Keratinocyte (primary cell): ENCODE measurements around the gene OR51V1. TPM values are rescaled to one million over a fixed set of nuclear protein-coding genes. Genes with fewer than 3 reads are reported as not detected.

Experiments
- DNase-seq: peaks from one replicate; pipeline ENCODE4 v3.0.0-alpha.2; 2011; ENCODE audit warnings: low read depth, missing footprints, low spot score
- FAIRE-seq: peaks from 2 replicates; lab custom pipeline; 2011; peaks lifted over from hg19 to GRCh38; lab: Jason Lieb, UNC
- H2AFZ ChIP-seq: 2 replicates; pipeline ENCODE4 v1.6.0; 2012; ENCODE audit warnings: low read length, control low read depth, inconsistent platforms; ENCODE audit not compliant: control insufficient read depth
- H3K27ac ChIP-seq: 2 replicates; pipeline ENCODE4 v1.5.1; 2011; ENCODE audit warnings: low read length; ENCODE audit not compliant: control insufficient read depth, insufficient read depth
- H3K27me3 ChIP-seq: 3 replicates; pipeline ENCODE4 v1.6.0; 2011; ENCODE audit warnings: low read length; ENCODE audit not compliant: control insufficient read depth, insufficient read depth; ENCODE audit errors: extremely low read depth
- H3K36me3 ChIP-seq, 2 experiments: 2 replicates in 1 of 2; 3 replicates in 1 of 2; pipeline ENCODE4 v1.5.1; 2011; ENCODE audit warnings: low read length in 2 of 2, mild to moderate bottlenecking in 1 of 2; ENCODE audit not compliant: control insufficient read depth in 2 of 2, insufficient read depth in 2 of 2; ENCODE audit errors: extremely low read depth in 1 of 2
- H3K4me1 ChIP-seq: 3 replicates; pipeline ENCODE4 v1.5.1; 2011; ENCODE audit warnings: low read length; ENCODE audit not compliant: control insufficient read depth, insufficient read depth; ENCODE audit errors: extremely low read depth
- H3K4me2 ChIP-seq: 3 replicates; pipeline ENCODE4 v1.6.0; 2011; ENCODE audit warnings: low read depth, low read length; ENCODE audit not compliant: control insufficient read depth, insufficient read depth; ENCODE audit errors: extremely low read depth
- H3K4me3 ChIP-seq, 3 experiments: fragments of 200-600 bp in 1 of 3; sonication (generic) in 1 of 3; 2 replicates in 2 of 3; 3 replicates in 1 of 3; pipeline ENCODE4 v1.5.1; 2011 to 2016; ENCODE audit warnings: low read length in 3 of 3, mild to moderate bottlenecking in 3 of 3, control low read depth in 2 of 3, inconsistent platforms in 1 of 3, low read depth in 1 of 3, mixed read lengths in 1 of 3, mixed run types in 1 of 3, moderate library complexity in 1 of 3; ENCODE audit not compliant: control insufficient read depth in 2 of 3, insufficient read depth in 2 of 3; ENCODE audit errors: extremely low read depth in 1 of 3
- H3K79me2 ChIP-seq: 2 replicates; pipeline ENCODE4 v1.6.0; 2012; ENCODE audit warnings: low read length; ENCODE audit not compliant: control insufficient read depth, insufficient read depth
- H3K9ac ChIP-seq: 3 replicates; pipeline ENCODE4 v1.6.0; 2011; ENCODE audit warnings: low read length; ENCODE audit not compliant: control insufficient read depth, insufficient read depth; ENCODE audit errors: extremely low read depth
- H3K9me1 ChIP-seq: 3 replicates; pipeline ENCODE4 v1.6.0; 2011; ENCODE audit warnings: low read length; ENCODE audit not compliant: control insufficient read depth, insufficient read depth; ENCODE audit errors: extremely low read depth
- H3K9me3 ChIP-seq: 2 replicates; pipeline ENCODE4 v1.5.1; 2012; ENCODE audit warnings: low read depth, low read length; ENCODE audit not compliant: control insufficient read depth
- H4K20me1 ChIP-seq: 3 replicates; pipeline ENCODE4 v1.6.0; 2011; ENCODE audit warnings: low read length; ENCODE audit not compliant: control insufficient read depth, insufficient read depth; ENCODE audit errors: extremely low read depth
- EZH2 ChIP-seq: IDR thresholded peaks from one replicate; pipeline ENCODE4 v1.6.1; 2012; ENCODE audit warnings: inconsistent platforms, mild to moderate bottlenecking, low read length, moderate library complexity
- dilution Hi-C: fragments of 300-500 bp; cut with MboI; formaldehyde crosslinking; loops from one replicate; pipeline ENCODE4 v1.7.0; 2020; ENCODE audit warnings: low sequenced_read_pairs; ENCODE audit not compliant: extremely low pct_ligation_motif_present
- polyA plus RNA-seq, 5 experiments: library from polyadenylated mRNA; depleted of rRNA in 3 of 5; stranded (reverse) in 3 of 5; stranded (forward) in 1 of 5; unstranded in 1 of 5; fragments of >200 nt; gene quantifications; 1 replicate in 1 of 5; 2 replicates in 3 of 5; 3 replicates in 1 of 5; pipeline versions ENCODE4 v1.2.1 to v1.2.3, GENCODE V29; 2011 to 2012; ENCODE audit warnings: missing spikeins in 2 of 5, low read depth in 1 of 5, low replicate concordance in 1 of 5
- TF ChIP-seq, protein P1 (sequence below), 3 experiments: IDR thresholded peaks in 1 of 3; conservative IDR thresholded peaks in 1 of 3; optimal IDR thresholded peaks in 1 of 3; 2 replicates in 2 of 3; 3 replicates in 1 of 3; pipeline versions ENCODE3 to v1.5.1; 2011; ENCODE audit warnings: low read length in 3 of 3, mild to moderate bottlenecking in 3 of 3, moderate library complexity in 2 of 3, control low read depth in 1 of 3, inconsistent platforms in 1 of 3; ENCODE audit not compliant: insufficient read depth in 2 of 3; ENCODE audit errors: extremely low read depth in 1 of 3

Gene OR51V1
- polyA plus RNA-seq, 1 donor (not counting 4 experiments of a cell fraction or from before 2014, with no cell fraction given), result not detected

GRCh38 chr11:5235364-5236095, 35.0 kb upstream of the OR51V1 start:
- TF ChIP-seq EZH2, result no peak
- TF ChIP-seq, protein P1, sequence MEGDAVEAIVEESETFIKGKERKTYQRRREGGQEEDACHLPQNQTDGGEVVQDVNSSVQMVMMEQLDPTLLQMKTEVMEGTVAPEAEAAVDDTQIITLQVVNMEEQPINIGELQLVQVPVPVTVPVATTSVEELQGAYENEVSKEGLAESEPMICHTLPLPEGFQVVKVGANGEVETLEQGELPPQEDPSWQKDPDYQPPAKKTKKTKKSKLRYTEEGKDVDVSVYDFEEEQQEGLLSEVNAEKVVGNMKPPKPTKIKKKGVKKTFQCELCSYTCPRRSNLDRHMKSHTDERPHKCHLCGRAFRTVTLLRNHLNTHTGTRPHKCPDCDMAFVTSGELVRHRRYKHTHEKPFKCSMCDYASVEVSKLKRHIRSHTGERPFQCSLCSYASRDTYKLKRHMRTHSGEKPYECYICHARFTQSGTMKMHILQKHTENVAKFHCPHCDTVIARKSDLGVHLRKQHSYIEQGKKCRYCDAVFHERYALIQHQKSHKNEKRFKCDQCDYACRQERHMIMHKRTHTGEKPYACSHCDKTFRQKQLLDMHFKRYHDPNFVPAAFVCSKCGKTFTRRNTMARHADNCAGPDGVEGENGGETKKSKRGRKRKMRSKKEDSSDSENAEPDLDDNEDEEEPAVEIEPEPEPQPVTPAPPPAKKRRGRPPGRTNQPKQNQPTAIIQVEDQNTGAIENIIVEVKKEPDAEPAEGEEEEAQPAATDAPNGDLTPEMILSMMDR (optimal IDR thresholded peaks at IDR 0.05 in 1 of 3, IDR thresholded peaks at IDR 0.05 in 1 of 3, conservative IDR thresholded peaks at IDR 0.05 in 1 of 3; ENCODE audit: extremely low read depth in 1 of 3, insufficient read depth in 2 of 3, low read length in 3 of 3), result no peak
- H2AFZ ChIP-seq, result no peak overlapping the region
- H3K9me3 ChIP-seq, result no peaks in the 10 kb centered on the region
- no peak overlapping the region for H3K27ac ChIP-seq
- H3K79me2 ChIP-seq, result no peaks in the 10 kb centered on the region
- H3K9ac ChIP-seq, result no peak overlapping the region
- no peaks in the 10 kb centered on the region for H3K27me3 ChIP-seq
- H3K9me1 ChIP-seq, result no peaks in the 10 kb centered on the region
- H3K4me3 ChIP-seq, result no peak overlapping the region
- no peaks in the 10 kb centered on the region for H3K4me1 ChIP-seq
- no peak overlapping the region for H3K4me2 ChIP-seq
- FAIRE-seq, result no peak
- H3K36me3 ChIP-seq, result no peaks in the 10 kb centered on the region
- dilution Hi-C loops, result no loop called here
- no peaks in the 10 kb centered on the region for H4K20me1 ChIP-seq
- no peak for DNase-seq

DNA sequence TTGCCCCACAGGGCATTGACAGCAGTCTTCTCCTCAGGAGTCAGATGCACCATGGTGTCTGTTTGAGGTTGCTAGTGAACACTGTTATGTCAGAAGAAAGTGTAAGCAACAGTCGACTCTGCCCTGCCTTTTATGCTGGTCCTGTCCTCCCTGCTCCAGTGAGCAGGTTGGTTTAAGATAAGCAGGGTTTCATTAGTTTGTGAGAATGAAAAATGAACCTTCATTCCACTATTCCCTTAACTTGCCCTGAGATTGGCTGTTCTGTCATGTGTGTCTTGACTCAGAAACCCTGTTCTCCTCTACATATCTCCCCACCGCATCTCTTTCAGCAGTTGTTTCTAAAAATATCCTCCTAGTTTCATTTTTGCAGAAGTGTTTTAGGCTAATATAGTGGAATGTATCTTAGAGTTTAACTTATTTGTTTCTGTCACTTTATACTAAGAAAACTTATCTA, 33.9 kb upstream of the OR51V1 start, which contains the start of gene HBD:
Gene HBD, minus strand, starts transcription at position 103 of the 454 bp plus-strand sequence. Its CDS starts 50 bp downstream, at position 53.
- dilution Hi-C loops, result no loop called here
- Histone ChIP-seq H3K27me3 (no peaks in the 10 kb centered on the region), H3K4me2 (no peak within 1 kb of the TSS)

More for the DNA sequence above, 33.9 kb upstream of the OR51V1 start, which contains the start of gene HBD:
- FAIRE-seq, result no peak
- H3K79me2 ChIP-seq, result no peaks in the 10 kb centered on the region
- no peak within 1 kb of the TSS for H3K4me3 ChIP-seq
- H3K9ac ChIP-seq, result no peak within 1 kb of the TSS
- DNase-seq, result no peak
- H3K36me3 ChIP-seq, result no peaks in the 10 kb centered on the region
- TF ChIP-seq, protein P1 (optimal IDR thresholded peaks at IDR 0.05 in 1 of 3, IDR thresholded peaks at IDR 0.05 in 1 of 3, conservative IDR thresholded peaks at IDR 0.05 in 1 of 3; ENCODE audit: extremely low read depth in 1 of 3, insufficient read depth in 2 of 3, low read length in 3 of 3), result no peak
- no peak for TF ChIP-seq EZH2
- no peak within 1 kb of the TSS for H2AFZ ChIP-seq
- no peak within 1 kb of the TSS for H3K27ac ChIP-seq
- H4K20me1 ChIP-seq, result no peaks in the 10 kb centered on the region
- no peaks in the 10 kb centered on the region for H3K4me1 ChIP-seq
- H3K9me1 ChIP-seq, result no peaks in the 10 kb centered on the region
- H3K9me3 ChIP-seq, result no peaks in the 10 kb centered on the region
